Measurements from ENCODE around the gene SALL4.

GRCh38 chr20:51734876-51735720 lies 67.2 kb downstream of the SALL4 start:
- TF ChIP-seq POLR2A (IDR thresholded peaks at IDR 0.05; ENCODE audit: low read depth) = no peak
- TF ChIP-seq, protein P1, sequence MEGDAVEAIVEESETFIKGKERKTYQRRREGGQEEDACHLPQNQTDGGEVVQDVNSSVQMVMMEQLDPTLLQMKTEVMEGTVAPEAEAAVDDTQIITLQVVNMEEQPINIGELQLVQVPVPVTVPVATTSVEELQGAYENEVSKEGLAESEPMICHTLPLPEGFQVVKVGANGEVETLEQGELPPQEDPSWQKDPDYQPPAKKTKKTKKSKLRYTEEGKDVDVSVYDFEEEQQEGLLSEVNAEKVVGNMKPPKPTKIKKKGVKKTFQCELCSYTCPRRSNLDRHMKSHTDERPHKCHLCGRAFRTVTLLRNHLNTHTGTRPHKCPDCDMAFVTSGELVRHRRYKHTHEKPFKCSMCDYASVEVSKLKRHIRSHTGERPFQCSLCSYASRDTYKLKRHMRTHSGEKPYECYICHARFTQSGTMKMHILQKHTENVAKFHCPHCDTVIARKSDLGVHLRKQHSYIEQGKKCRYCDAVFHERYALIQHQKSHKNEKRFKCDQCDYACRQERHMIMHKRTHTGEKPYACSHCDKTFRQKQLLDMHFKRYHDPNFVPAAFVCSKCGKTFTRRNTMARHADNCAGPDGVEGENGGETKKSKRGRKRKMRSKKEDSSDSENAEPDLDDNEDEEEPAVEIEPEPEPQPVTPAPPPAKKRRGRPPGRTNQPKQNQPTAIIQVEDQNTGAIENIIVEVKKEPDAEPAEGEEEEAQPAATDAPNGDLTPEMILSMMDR (IDR thresholded peaks at IDR 0.05) = no peak

Measured in esophagus muscularis mucosa (tissue), 3 donors.